Measurements from ENCODE around the gene RAET1E.
A peak's percentile ranks its signal among the peaks of the same experiment; 100 is the strongest.
"Not testable (repeated sequence)": the region's sequence is repeated elsewhere in the genome, so short reads cannot be mapped to it uniquely, and the experiment has no call there.

RAET1E gene

GRCh38 chr6:149939909-149940671 is 42.2 kb upstream of the RAET1E start:
- no peak for TF ChIP-seq CTCF (IDR thresholded peaks at IDR 0.05; ENCODE audit: insufficient read depth, low read depth, low read length, missing control alignments)
- no peak overlapping the region for H3K4me3 ChIP-seq (ENCODE audit: low read length)
- DNase-seq (ENCODE audit: low read depth) = no peak

- no peak for TF ChIP-seq CTCF (IDR thresholded peaks at IDR 0.05; ENCODE audit: insufficient read depth, low read depth, low read length, missing control alignments)
- H3K4me3 ChIP-seq (ENCODE audit: low read length) = no peak overlapping the region
- no peak for DNase-seq (ENCODE audit: low read depth)
Measured at GRCh38 chr6:149939356-149939648, 41.4 kb upstream of the RAET1E start.

GRCh38 chr6:149938571-149939355 is 40.9 kb upstream of the RAET1E start:
- peak overlapping the region; percentile 53 for H3K4me3 ChIP-seq (ENCODE audit: low read length)
- TF ChIP-seq CTCF (IDR thresholded peaks at IDR 0.05; ENCODE audit: insufficient read depth, low read depth, low read length, missing control alignments) = no peak

GRCh38 chr6:149938013-149938570 is 40.2 kb upstream of the RAET1E start:
- H3K4me3 ChIP-seq (ENCODE audit: low read length) = peak overlapping the region; percentile 53
- not testable (repeated sequence) for DNase-seq (ENCODE audit: low read depth)
- TF ChIP-seq CTCF (IDR thresholded peaks at IDR 0.05; ENCODE audit: insufficient read depth, low read depth, low read length, missing control alignments) = peak; percentile 16

More at GRCh38 chr6:149938571-149939355, 40.9 kb upstream of the RAET1E start:
- DNase-seq (ENCODE audit: low read depth) = no peak

- no peak for DNase-seq (ENCODE audit: low read depth)
- no peak overlapping the region for H3K4me3 ChIP-seq (ENCODE audit: low read length)
- TF ChIP-seq CTCF (IDR thresholded peaks at IDR 0.05; ENCODE audit: insufficient read depth, low read depth, low read length, missing control alignments) = no peak
Measured at GRCh38 chr6:149936743-149937142, 38.8 kb upstream of the RAET1E start.

- TF ChIP-seq CTCF (IDR thresholded peaks at IDR 0.05; ENCODE audit: insufficient read depth, low read depth, low read length, missing control alignments) = no peak
- H3K4me3 ChIP-seq (ENCODE audit: low read length) = no peak overlapping the region
- DNase-seq (ENCODE audit: low read depth) = no peak
Measured at GRCh38 chr6:149935668-149936067, 37.8 kb upstream of the RAET1E start.
